MM.1S (cell line): Measurements from ENCODE around the gene SCYL2.

Experiments
- EZH2 ChIP-seq: fragments of 300-600 bp; sonication (generic); optimal IDR thresholded peaks from 2 replicates; pipeline ENCODE3; 2017; ENCODE audit warnings: low read depth, mild to moderate bottlenecking, antibody characterized with exemption, low read length, mixed read lengths
- EZH2phosphoT487 ChIP-seq: fragments of 300-600 bp; sonication (generic); IDR thresholded peaks from 2 replicates; pipeline ENCODE4 v1.6.1; 2018; ENCODE audit warnings: antibody characterized with exemption, low read length
- TF ChIP-seq, protein P1 (sequence below): fragments of 300-600 bp; sonication (generic); IDR thresholded peaks from 2 replicates; pipeline ENCODE4 v1.5.1; 2016; ENCODE audit warnings: antibody characterized with exemption, low read length, mixed read lengths

DNA sequence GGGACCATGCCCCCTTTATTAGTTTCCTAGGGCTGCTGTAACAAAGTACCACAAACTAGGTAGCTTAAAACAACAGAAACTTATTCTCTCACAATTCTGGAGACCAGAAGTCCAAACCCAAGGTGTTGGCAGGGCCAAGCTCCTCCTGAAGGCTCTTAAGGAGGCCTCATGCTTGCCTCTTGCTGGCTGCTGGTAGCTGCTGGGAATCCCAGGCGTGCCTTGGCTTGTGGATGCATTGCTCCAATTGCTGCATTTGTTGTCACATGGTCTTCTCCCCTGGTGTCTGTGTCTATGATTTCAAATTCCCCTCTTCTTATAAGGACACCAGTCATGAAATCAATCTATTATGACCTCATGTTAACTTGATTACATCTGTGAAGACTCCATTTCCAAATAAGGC, 101.1 kb downstream of the SCYL2 start:
- TF ChIP-seq, protein P1, sequence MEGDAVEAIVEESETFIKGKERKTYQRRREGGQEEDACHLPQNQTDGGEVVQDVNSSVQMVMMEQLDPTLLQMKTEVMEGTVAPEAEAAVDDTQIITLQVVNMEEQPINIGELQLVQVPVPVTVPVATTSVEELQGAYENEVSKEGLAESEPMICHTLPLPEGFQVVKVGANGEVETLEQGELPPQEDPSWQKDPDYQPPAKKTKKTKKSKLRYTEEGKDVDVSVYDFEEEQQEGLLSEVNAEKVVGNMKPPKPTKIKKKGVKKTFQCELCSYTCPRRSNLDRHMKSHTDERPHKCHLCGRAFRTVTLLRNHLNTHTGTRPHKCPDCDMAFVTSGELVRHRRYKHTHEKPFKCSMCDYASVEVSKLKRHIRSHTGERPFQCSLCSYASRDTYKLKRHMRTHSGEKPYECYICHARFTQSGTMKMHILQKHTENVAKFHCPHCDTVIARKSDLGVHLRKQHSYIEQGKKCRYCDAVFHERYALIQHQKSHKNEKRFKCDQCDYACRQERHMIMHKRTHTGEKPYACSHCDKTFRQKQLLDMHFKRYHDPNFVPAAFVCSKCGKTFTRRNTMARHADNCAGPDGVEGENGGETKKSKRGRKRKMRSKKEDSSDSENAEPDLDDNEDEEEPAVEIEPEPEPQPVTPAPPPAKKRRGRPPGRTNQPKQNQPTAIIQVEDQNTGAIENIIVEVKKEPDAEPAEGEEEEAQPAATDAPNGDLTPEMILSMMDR: no peak
- TF ChIP-seq EZH2 (no peak), EZH2phosphoT487 (no peak)
